MM.1S (cell line): ENCODE data around the gene ANK2.

Experiments used
- EZH2 ChIP-seq: fragments of 300-600 bp; sonication (generic); optimal IDR thresholded peaks from 2 replicates; pipeline ENCODE3; 2017; ENCODE audit warnings: low read depth, mild to moderate bottlenecking, antibody characterized with exemption, low read length, mixed read lengths
- EZH2phosphoT487 ChIP-seq: fragments of 300-600 bp; sonication (generic); IDR thresholded peaks from 2 replicates; pipeline ENCODE4 v1.6.1; 2018; ENCODE audit warnings: antibody characterized with exemption, low read length
- TF ChIP-seq, protein P1 (sequence below): fragments of 300-600 bp; sonication (generic); IDR thresholded peaks from 2 replicates; pipeline ENCODE4 v1.5.1; 2016; ENCODE audit warnings: antibody characterized with exemption, low read length, mixed read lengths

DNA sequence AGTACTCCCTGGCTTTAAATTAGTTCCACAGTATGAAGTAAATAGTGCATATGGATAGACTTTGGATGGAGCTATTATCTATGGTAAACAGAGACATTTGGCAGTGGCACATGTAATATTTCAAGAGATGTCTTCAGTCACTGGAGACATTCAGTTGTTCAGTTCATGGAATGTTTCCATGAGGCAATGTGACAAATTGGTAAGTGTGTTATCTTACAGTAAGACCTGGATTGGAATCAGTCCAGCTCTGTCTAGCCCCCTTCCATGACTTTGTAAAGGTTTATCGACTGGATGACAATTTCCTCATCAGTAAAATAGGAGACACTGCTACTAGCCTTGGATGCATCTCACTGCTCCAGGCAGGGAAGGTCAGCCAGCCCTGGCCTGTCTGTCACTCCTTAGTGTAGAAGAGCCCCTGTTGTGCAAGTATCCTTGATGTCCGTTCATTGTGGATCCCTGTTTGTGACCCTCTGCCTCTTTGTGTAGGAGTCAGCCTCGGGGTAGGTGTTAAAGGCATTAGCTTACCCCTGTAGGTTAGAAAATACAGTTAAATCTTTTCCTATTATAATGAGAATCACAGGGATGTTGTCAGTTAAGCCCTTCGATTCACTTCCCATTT, 335.9 kb downstream of the ANK2 start:
- TF ChIP-seq, protein P1, sequence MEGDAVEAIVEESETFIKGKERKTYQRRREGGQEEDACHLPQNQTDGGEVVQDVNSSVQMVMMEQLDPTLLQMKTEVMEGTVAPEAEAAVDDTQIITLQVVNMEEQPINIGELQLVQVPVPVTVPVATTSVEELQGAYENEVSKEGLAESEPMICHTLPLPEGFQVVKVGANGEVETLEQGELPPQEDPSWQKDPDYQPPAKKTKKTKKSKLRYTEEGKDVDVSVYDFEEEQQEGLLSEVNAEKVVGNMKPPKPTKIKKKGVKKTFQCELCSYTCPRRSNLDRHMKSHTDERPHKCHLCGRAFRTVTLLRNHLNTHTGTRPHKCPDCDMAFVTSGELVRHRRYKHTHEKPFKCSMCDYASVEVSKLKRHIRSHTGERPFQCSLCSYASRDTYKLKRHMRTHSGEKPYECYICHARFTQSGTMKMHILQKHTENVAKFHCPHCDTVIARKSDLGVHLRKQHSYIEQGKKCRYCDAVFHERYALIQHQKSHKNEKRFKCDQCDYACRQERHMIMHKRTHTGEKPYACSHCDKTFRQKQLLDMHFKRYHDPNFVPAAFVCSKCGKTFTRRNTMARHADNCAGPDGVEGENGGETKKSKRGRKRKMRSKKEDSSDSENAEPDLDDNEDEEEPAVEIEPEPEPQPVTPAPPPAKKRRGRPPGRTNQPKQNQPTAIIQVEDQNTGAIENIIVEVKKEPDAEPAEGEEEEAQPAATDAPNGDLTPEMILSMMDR = no peak
- TF ChIP-seq EZH2 (no peak), EZH2phosphoT487 (no peak)
